Left renal pelvis (tissue), 4 donors: ENCODE results near the gene CAPN8. TPM values are rescaled to one million over a fixed set of nuclear protein-coding genes. Genes with fewer than 3 reads are reported as not detected.

Experiments
- DNase-seq, 4 donors: peaks; one replicate each; pipeline ENCODE4 v3.0.0-alpha.2; 2013; ENCODE audit warnings: low read depth in 4 of 4, low spot score in 3 of 4
- polyA plus RNA-seq, 4 donors: library from polyadenylated mRNA; unstranded; fragments of 120-200 nt; gene quantifications; one replicate each; pipeline ENCODE4 v1.2.1, GENCODE V29; 2013; ENCODE audit not compliant: insufficient read length in 4 of 4

CAPN8 gene
- polyA plus RNA-seq, 4 donors = 0.20 to 4.0 (median 2.0) TPM

DNA sequence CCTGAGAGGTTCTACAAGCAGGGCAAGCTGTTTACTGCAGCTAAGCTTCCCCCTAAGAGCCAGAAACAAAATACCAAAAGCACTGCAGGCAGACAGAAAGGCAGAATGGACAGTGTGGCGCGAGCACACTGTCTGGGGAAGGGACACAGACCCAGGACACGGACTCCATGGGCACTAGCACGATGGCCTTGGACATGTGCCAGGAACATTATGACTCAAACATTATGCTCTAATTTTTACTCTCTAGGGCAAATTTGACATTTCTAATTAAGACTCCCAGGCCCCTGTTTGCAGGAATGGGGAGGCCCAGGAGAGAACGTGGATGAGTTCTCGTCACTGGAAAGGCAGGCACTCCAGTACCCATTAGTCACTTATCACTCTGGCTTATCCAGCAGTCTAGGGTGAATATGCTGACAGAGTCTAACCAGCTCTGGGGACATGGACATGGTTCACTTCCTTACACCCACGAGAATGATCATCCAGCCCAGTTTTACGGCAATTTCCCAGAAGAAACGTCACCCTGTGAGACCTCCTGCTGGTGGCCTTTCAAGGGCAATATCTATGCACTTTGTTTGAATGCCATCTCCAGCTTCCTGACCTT lies 45.1 kb downstream of the CAPN8 start:
- DNase-seq = no peak

- no peak for DNase-seq
These were observed 46.8 kb downstream of the CAPN8 start for GRCh38 chr1:223618680-223619079.

- no peak for DNase-seq
These were observed 48.0 kb downstream of the CAPN8 start for GRCh38 chr1:223617323-223618070.

GRCh38 chr1:223616586-223616985 lies 48.9 kb downstream of the CAPN8 start:
- DNase-seq = no peak

GRCh38 chr1:223611936-223612335 lies 53.6 kb downstream of the CAPN8 start:
- no peak for DNase-seq

DNA sequence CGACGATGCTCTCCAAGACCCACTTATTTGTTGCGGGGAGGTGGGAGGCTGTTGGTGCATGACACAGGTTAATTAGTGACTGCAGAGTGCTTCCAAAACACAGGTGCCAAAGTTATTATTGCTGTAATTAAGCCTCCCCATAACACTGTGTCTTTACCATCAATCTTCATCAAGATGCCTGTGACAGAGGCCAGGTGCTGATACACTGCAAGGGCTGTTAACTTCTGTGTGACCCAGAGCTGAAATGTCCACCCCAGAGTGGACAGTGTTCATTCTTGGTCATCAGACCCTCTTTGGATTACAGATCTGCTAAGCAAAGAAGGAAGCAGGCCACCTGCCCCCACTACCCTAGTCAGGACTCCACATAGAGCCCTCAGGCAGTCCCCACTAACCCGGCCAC lies 55.5 kb downstream of the CAPN8 start:
- DNase-seq = no peak

DNA sequence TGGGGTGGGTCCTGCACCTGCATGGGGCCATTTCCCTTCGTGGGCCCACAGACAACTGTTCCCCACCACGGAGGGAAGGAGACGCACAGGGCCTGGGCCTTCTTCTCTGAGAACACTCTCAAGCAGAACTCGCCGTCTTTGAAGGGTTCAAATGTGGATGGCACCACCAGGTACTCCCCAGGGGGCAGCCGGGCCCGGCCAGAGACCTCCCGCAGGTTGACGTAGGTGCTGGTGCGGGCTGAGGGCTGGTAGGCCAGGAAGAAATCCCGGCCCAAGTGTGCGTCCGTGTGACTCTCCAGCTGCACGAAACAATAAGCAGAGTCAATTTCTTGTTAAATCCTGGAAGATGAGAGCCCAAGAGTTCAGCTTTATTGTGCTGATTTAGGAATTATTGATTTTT lies 56.4 kb downstream of the CAPN8 start:
- DNase-seq = no peak

- no peak for DNase-seq
These were observed 107.0 kb downstream of the CAPN8 start for GRCh38 chr1:223558512-223558911.

GRCh38 chr1:223557130-223557475 lies 108.4 kb downstream of the CAPN8 start:
- no peak for DNase-seq

GRCh38 chr1:223556414-223557129 lies 108.9 kb downstream of the CAPN8 start:
- DNase-seq = no peak

GRCh38 chr1:223553957-223554356 lies 111.5 kb downstream of the CAPN8 start:
- DNase-seq = no peak

DNA sequence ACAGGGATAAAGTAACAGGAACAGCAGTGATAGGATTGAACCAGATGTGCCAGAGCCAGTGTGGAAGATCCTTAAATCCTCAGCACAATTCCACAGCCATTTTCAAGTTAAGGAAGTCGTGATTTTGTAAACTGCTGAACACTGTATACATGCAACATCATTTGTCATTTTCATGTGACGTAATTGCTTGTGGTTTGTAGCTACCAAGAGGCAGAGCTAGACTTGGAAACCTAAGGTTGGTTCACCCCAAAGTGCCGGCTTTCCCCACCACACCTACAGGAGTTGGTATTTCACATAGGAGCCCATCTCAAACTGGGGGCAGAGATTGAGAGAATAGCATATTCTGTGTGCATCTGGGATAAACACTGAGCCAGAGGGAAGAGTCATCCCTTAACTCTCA lies 113.9 kb downstream of the CAPN8 start:
- DNase-seq = no peak

- DNase-seq = no peak
These were observed 115.8 kb downstream of the CAPN8 start for GRCh38 chr1:223549740-223550139.

DNA sequence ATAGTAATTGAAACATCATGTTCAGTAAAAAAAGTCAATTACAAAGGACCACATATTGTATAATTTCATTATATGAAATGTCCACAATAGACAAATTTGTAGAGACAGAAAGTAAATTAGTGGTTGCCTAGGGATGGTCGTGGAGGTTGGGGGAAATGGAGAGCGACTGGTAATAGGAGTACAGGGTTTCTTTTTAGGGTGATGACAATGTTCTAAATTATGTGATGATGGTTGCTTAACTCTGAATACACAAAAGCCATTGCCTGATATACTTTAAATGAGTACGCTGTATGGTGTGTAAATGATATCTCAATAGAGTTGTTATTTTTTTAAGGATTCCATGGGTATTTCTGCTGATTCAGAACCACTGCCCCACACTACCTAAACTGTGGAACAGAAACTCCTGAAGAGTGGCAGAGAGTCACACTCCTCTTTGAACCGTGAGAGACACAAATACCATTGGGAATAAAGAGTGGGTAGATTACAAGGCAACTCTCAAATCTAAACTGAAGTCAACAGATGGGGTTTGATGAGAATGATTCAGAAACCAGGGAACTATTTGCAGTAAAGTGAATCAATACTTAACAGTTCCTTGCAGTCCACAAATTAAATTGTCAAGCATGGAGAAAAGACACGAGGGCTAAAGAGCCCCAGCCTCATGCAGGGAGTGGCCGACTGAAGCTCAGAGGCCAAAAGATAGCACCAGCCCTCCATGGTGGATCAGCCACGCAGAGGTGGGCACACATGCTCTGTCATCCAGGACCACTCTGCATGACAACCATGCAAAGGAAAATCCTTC lies 118.0 kb downstream of the CAPN8 start:
- DNase-seq = no peak

DNA sequence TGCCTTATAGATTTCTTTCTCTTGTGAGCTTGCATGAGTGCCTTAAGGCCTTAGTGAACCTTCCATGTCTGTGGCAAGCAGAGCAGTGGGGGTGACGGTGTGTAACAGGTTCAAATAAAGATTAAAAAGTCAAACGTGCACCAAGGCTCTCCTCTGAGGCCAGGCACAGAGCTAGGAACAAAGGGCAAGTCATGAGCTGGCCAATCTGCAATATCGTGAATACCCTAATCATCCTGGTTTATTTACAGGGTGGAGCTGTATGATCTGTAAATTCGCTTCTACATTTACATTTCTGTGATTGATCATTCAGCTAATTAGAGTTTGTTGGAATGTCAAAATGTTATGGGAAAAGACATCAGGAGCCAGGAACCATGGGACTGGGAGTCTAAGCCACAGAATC lies 120.2 kb downstream of the CAPN8 start:
- no peak for DNase-seq

- no peak for DNase-seq
These were observed 121.9 kb downstream of the CAPN8 start for GRCh38 chr1:223543560-223543959.

GRCh38 chr1:223542831-223543230 lies 122.7 kb downstream of the CAPN8 start:
- DNase-seq = no peak

DNA sequence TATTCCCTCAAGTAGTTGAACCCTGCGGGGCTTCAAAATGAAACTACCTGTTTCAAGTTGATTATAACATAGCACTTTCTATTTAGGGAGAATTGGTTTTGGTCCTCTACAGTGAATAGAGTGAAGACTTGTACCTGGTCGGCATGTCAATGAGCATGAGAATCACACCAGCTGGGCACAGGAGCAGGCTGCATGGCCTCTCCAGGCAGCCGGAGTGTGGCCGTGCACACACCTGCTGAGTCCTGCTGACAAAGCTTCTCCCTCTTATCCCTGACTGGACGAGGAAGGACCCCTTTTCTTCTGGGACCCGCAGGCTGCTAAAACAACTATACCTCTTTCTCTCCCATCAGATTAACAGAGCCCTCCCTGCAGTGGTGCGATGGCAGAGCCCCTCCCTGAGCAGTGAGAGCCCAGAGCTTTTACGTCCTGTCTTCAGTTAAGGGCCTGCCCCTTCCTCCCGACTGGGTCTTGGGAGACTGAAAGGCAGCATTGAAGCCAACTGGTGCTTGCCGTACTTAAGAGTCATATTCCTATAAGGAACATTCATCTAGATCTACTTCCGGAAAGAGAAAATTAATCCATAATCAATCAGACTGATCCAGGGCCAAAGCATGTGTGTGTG lies 124.9 kb downstream of the CAPN8 start:
- no peak for DNase-seq

- DNase-seq = no peak
These were observed 125.8 kb downstream of the CAPN8 start for GRCh38 chr1:223539750-223540149.

DNA sequence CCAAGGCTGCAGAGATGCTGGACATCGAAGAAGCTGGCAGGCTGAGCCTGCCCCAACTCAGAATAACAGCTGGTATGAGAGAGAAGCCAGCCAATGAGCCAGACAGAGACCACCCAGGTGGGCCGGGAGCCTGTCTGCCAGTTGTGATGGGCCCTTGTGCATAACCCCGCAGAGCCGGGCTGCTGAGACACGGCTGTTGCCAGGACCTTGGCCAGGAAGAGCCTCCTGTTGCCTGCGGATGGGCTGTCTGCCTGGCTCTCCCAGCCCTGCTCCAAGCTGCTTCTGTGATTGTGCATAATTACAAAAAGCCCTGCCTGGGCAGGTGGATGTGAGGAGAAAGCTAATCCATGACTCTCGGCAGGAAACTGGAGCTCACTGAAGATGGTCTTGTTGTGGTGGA lies 126.5 kb downstream of the CAPN8 start:
- no peak for DNase-seq

GRCh38 chr1:223535319-223535718 lies 130.2 kb downstream of the CAPN8 start:
- DNase-seq = no peak
